Trophoblast cell (in vitro differentiated cells and primary cell): ENCODE data around the gene LRRN2.

ENCODE experiments used
- DNase-seq, 2 donors: peaks; one replicate each; pipeline ENCODE4 v3.0.0-alpha.2; 2016
- H2AFZ ChIP-seq: 2 replicates; pipeline ENCODE4 v1.6.1; 2013; ENCODE audit warnings: low read length, moderate library complexity, mild to moderate bottlenecking; ENCODE audit not compliant: insufficient read depth, poor library complexity
- H2AK5ac ChIP-seq: 2 replicates; pipeline ENCODE4 v1.6.1; 2013; ENCODE audit warnings: mild to moderate bottlenecking, low read length
- H2BK120ac ChIP-seq: 2 replicates; pipeline ENCODE4 v1.6.1; 2013; ENCODE audit warnings: low read length, mild to moderate bottlenecking, moderate library complexity; ENCODE audit not compliant: insufficient read depth, poor library complexity
- H2BK12ac ChIP-seq: 2 replicates; pipeline ENCODE4 v1.6.1; 2013; ENCODE audit warnings: mild to moderate bottlenecking, low read length, moderate library complexity
- H2BK5ac ChIP-seq: 2 replicates; pipeline ENCODE4 v1.6.1; 2013; ENCODE audit warnings: low read length, low read depth, moderate library complexity, mild to moderate bottlenecking; ENCODE audit not compliant: poor library complexity
- H3K14ac ChIP-seq: 2 replicates; pipeline ENCODE4 v1.6.1; 2013; ENCODE audit warnings: mild to moderate bottlenecking, low read length
- H3K18ac ChIP-seq: 2 replicates; pipeline ENCODE4 v1.6.1; 2013; ENCODE audit warnings: mild to moderate bottlenecking, low read length
- H3K23ac ChIP-seq: 2 replicates; pipeline ENCODE4 v1.6.1; 2013; ENCODE audit warnings: low read length
- H3K27ac ChIP-seq: 2 replicates; pipeline ENCODE4 v1.5.1; 2013; ENCODE audit warnings: low read depth, mild to moderate bottlenecking, inconsistent platforms, low read length, moderate library complexity
- H3K27me3 ChIP-seq: 2 replicates; pipeline ENCODE4 v1.6.1; 2013; ENCODE audit warnings: inconsistent platforms, mild to moderate bottlenecking, low read length, moderate library complexity; ENCODE audit not compliant: insufficient read depth
- H3K36me3 ChIP-seq, 2 experiments: 1 replicate in 1 of 2; 2 replicates in 1 of 2; pipeline ENCODE4 v1.6.1; 2013; ENCODE audit warnings: low read length in 2 of 2, mild to moderate bottlenecking in 2 of 2, moderate library complexity in 1 of 2; ENCODE audit not compliant: insufficient read depth in 2 of 2, control insufficient read depth in 1 of 2
- H3K4ac ChIP-seq: 2 replicates; pipeline ENCODE4 v1.6.1; 2013; ENCODE audit warnings: low read depth, mild to moderate bottlenecking, low read length, moderate library complexity
- H3K4me1 ChIP-seq, 2 experiments: 1 replicate in 1 of 2; 2 replicates in 1 of 2; pipeline ENCODE4 v1.6.1; 2013; ENCODE audit warnings: low read length in 2 of 2, mild to moderate bottlenecking in 2 of 2, moderate library complexity in 1 of 2; ENCODE audit not compliant: insufficient read depth in 2 of 2, control insufficient read depth in 1 of 2
- H3K4me2 ChIP-seq: 2 replicates; pipeline ENCODE4 v1.6.1; 2013; ENCODE audit warnings: inconsistent platforms, mild to moderate bottlenecking, low read length, moderate library complexity
- H3K4me3 ChIP-seq: 2 replicates; pipeline ENCODE4 v1.5.1; 2013; ENCODE audit warnings: mild to moderate bottlenecking, low read depth, low read length, inconsistent platforms
- H3K79me1 ChIP-seq: one replicate; pipeline ENCODE4 v1.6.1; 2013; ENCODE audit warnings: low read length
- H3K79me2 ChIP-seq: 2 replicates; pipeline ENCODE4 v1.6.1; 2013; ENCODE audit warnings: low read length, mild to moderate bottlenecking; ENCODE audit not compliant: control insufficient read depth, insufficient read depth, poor library complexity
- H3K9ac ChIP-seq: 2 replicates; pipeline ENCODE4 v1.6.1; 2013; ENCODE audit warnings: mild to moderate bottlenecking, low read length
- H3K9me3 ChIP-seq: 2 replicates; pipeline ENCODE4 v1.6.1; 2013; ENCODE audit warnings: low read depth, mild to moderate bottlenecking, control low read depth, inconsistent platforms, low read length; ENCODE audit not compliant: insufficient read depth
- H4K12ac ChIP-seq: 2 replicates; pipeline ENCODE4 v1.6.1; 2013; ENCODE audit warnings: low read depth, mild to moderate bottlenecking, low read length, moderate library complexity
- H4K8ac ChIP-seq: 2 replicates; pipeline ENCODE4 v1.6.1; 2013; ENCODE audit warnings: low read depth, mild to moderate bottlenecking, low read length, moderate library complexity
- H4K91ac ChIP-seq: one replicate; pipeline ENCODE4 v1.6.1; 2013; ENCODE audit warnings: low read depth, mild to moderate bottlenecking, low read length, moderate library complexity
- WGBS: extraction: QIAGEN DNeasy Blood & Tissue Kit; methylation state at CpG from one replicate; pipeline ENCODE4 v1.1.7; 2013; ENCODE audit warnings: missing lambda C conversion rate; ENCODE audit not compliant: insufficient read length, insufficient coverage; ENCODE audit errors: extremely low coverage; 5-methylcytosine and 5-hydroxymethylcytosine counted together

The LRRN2 gene

DNA sequence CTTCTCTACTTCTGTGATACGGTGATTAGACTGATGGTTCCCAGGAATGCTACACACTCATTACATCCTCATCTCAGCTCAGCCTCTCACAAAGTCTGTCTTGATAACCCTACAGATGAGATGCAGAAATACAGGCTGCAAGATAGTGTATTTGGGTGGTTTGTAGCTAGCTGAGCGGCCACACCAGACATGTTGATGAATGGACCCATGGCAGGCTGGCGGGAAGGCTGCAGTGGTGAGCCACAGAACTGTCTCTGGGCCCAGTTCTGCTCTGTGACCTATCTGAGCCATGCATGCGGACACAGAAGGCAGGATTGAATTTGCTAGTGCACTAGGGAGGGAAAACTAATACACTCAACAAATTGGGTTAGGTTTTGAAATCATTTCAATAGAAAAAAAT is 71.9 kb downstream of the LRRN2 start:
- Histone ChIP-seq H2BK120ac (no peak overlapping the region), H3K4me2 (no peak overlapping the region), H4K8ac (no peak overlapping the region), H4K12ac (no peak overlapping the region), H3K27me3 (no peaks in the 10 kb centered on the region), H3K4me3 (no peak overlapping the region), H2BK12ac (no peak overlapping the region), H2BK5ac (no peak overlapping the region), H3K4ac (no peak overlapping the region), H2AFZ (no peak overlapping the region), H3K4me1 (no peaks in the 10 kb centered on the region), H3K79me2 (no peaks in the 10 kb centered on the region), H4K91ac (no peak overlapping the region), H3K27ac (no peak overlapping the region), H3K9me3 (no peaks in the 10 kb centered on the region), H2AK5ac (no peak overlapping the region), H3K18ac (no peak overlapping the region), H3K79me1 (no peaks in the 10 kb centered on the region), H3K23ac (no peak overlapping the region), H3K36me3 (no peaks in the 10 kb centered on the region), H3K14ac (no peak overlapping the region), H3K9ac (no peak overlapping the region)
- no CpG with 5 or more reads among the region's 4 CpGs for WGBS
- no peak for DNase-seq

DNA sequence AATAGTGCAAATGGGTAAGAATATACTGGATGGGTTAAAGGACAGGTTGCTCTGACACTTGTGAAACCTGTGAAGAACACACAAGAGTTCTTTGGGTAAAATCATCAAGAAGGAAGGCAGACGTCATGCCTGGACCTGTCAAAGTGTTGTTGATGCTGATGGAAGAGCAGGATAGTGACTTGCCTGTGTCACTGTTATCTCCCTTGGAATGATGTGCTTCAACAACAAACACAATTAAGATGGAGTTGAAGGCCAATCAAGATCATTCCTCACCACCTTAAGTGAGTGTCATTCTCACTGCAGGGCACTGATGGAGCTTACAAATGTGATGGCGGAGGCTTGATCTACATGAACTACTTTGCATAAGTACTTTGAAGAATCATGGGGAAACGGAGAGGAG is 73.2 kb downstream of the LRRN2 start:
- Histone ChIP-seq H3K18ac (no peak overlapping the region), H4K12ac (no peak overlapping the region), H3K79me1 (no peaks in the 10 kb centered on the region), H2BK120ac (no peak overlapping the region), H3K4ac (no peak overlapping the region), H3K27ac (no peak overlapping the region), H3K4me3 (no peak overlapping the region), H3K9ac (no peak overlapping the region), H3K79me2 (no peaks in the 10 kb centered on the region), H2BK5ac (no peak overlapping the region), H3K36me3 (no peaks in the 10 kb centered on the region), H2AFZ (no peak overlapping the region), H2AK5ac (no peak overlapping the region), H3K27me3 (peaks cover 2% of the 10 kb centered on the region), H4K91ac (no peak overlapping the region), H3K4me2 (no peak overlapping the region), H3K14ac (no peak overlapping the region), H4K8ac (no peak overlapping the region), H2BK12ac (no peak overlapping the region), H3K23ac (no peak overlapping the region), H3K9me3 (no peaks in the 10 kb centered on the region), H3K4me1 (no peaks in the 10 kb centered on the region)
- DNase-seq = no peak
- WGBS = no CpG with 5 or more reads among the region's 3 CpGs

DNA sequence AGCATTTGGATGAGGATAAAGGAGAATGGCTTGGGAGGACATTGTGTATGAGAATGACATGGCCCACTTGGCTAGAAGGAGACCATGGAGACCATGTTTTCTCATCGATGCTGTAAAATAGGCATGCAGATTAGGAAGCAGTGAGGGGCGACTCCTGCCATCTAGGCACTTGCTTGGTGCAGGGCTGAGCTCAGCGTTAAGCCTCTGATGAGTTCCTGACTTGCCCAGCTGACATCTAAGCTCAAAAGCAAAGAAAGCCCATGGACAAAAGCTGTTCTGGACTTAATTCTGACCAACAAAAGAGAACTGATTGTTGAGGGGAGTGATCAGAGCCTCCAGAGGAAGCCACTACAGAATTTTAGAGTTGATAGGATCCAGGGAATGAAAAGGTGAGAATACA is 74.5 kb downstream of the LRRN2 start:
- Histone ChIP-seq H4K91ac (no peak overlapping the region), H3K36me3 (no peaks in the 10 kb centered on the region), H3K14ac (no peak overlapping the region), H3K23ac (no peak overlapping the region), H3K9ac (no peak overlapping the region), H3K4me1 (no peaks in the 10 kb centered on the region), H3K9me3 (no peaks in the 10 kb centered on the region), H3K4me3 (no peak overlapping the region), H2BK120ac (no peak overlapping the region), H2BK5ac (no peak overlapping the region), H4K8ac (no peak overlapping the region), H2AK5ac (no peak overlapping the region), H3K27me3 (peaks cover 2% of the 10 kb centered on the region), H3K27ac (no peak overlapping the region), H3K79me1 (no peaks in the 10 kb centered on the region), H4K12ac (no peak overlapping the region), H3K4ac (no peak overlapping the region), H3K4me2 (no peak overlapping the region), H2BK12ac (no peak overlapping the region), H3K79me2 (no peaks in the 10 kb centered on the region), H3K18ac (no peak overlapping the region), H2AFZ (no peak overlapping the region)
- DNase-seq = no peak
- WGBS = no CpG with 5 or more reads among the region's 3 CpGs

DNA sequence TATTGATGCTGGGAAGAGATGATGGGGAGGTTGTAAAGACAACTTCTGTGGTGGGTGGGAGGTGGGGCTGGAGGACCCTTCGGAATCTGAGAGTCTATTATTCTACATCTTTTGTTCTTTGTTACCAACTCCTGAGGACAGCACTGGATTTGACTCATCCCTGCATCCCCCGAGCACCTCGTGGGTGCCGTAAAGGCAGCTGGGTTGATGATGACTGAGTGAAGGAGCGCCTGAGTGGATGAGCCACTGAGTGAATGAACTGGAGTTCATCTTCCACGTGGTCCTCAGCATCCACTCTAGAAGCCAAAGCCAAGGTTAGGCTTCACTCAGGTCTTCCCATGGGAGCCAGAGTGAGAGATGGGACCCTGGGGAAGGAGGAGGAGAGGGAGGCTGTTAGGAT is 77.6 kb downstream of the LRRN2 start:
- Histone ChIP-seq H3K4me2 (no peak overlapping the region), H3K79me2 (no peaks in the 10 kb centered on the region), H4K12ac (no peak overlapping the region), H2BK12ac (no peak overlapping the region), H2BK5ac (no peak overlapping the region), H3K9ac (no peak overlapping the region), H4K91ac (no peak overlapping the region), H3K79me1 (no peaks in the 10 kb centered on the region), H3K4me3 (no peak overlapping the region), H3K23ac (no peak overlapping the region), H3K14ac (no peak overlapping the region), H3K27me3 (peaks cover 2% of the 10 kb centered on the region), H2AFZ (no peak overlapping the region), H3K4ac (no peak overlapping the region), H3K9me3 (no peaks in the 10 kb centered on the region), H3K27ac (no peak overlapping the region), H3K4me1 (no peaks in the 10 kb centered on the region), H3K36me3 (no peaks in the 10 kb centered on the region), H4K8ac (no peak overlapping the region), H2AK5ac (no peak overlapping the region), H3K18ac (no peak overlapping the region), H2BK120ac (no peak overlapping the region)
- no CpG with 5 or more reads among the region's 6 CpGs for WGBS
- DNase-seq = no peak
